Psoas muscle (tissue), 8 donors: Measurements from ENCODE around the gene ITGB8. TPM values are rescaled to one million over a fixed set of nuclear protein-coding genes. Genes with fewer than 3 reads are reported as not detected.

Source experiments
- ATAC-seq, 4 donors: fragments of 200-7000 bp; cut with Tn5 transposase; one replicate each; pipeline ENCODE4 v1.9.1; 2020; ENCODE audit warnings: moderate library complexity in 3 of 4, mild to moderate bottlenecking in 2 of 4
- DNase-seq, 2 donors: peaks; one replicate each; pipeline ENCODE4 v3.0.0-alpha.2; 2020
- H3K27ac ChIP-seq: fragments of 200-600 bp; one replicate; pipeline ENCODE4 v1.8.0; 2022
- H3K27me3 ChIP-seq, 3 donors: fragments of 200-600 bp in 1 of 3; one replicate each; pipeline versions ENCODE4 v1.6.1 to v1.8.0; 2013 to 2022; ENCODE audit warnings: low read length in 2 of 3, mild to moderate bottlenecking in 2 of 3, moderate library complexity in 1 of 3; ENCODE audit not compliant: insufficient read depth in 3 of 3
- H3K36me3 ChIP-seq, 2 donors: fragments of 200-600 bp in 1 of 2; one replicate each; pipeline versions ENCODE4 v1.6.1 to v1.8.0; 2013 to 2022; ENCODE audit warnings: low read depth in 1 of 2, mild to moderate bottlenecking in 1 of 2, moderate library complexity in 1 of 2; ENCODE audit not compliant: insufficient read depth in 1 of 2
- H3K4me1 ChIP-seq: fragments of 200-600 bp; one replicate; pipeline ENCODE4 v1.8.0; 2022
- H3K4me3 ChIP-seq: fragments of 200-600 bp; one replicate; pipeline ENCODE4 v1.8.0; 2022; ENCODE audit warnings: mild to moderate bottlenecking
- H3K9me3 ChIP-seq: fragments of 200-600 bp; one replicate; pipeline ENCODE4 v1.8.0; 2022
- CTCF ChIP-seq: fragments of 200-600 bp; IDR thresholded peaks from one replicate; pipeline ENCODE4 v1.8.0; 2022; ENCODE audit warnings: antibody characterized with exemption
- WGBS, 3 donors: extraction: QIAGEN DNeasy Blood & Tissue Kit; methylation state at CpG; one replicate each; pipeline versions ENCODE4 v1.1.6 to v1.1.7; 2013; 5-methylcytosine and 5-hydroxymethylcytosine counted together
- intact Hi-C, 2 donors: fragments of 100-400 bp; cut with DNase I; formaldehyde crosslinking; loops; one replicate each; pipeline versions ENCODE4 v1.11.0 to v1.14.2; 2022
- polyA plus RNA-seq, 3 donors: library from polyadenylated mRNA; stranded (reverse); fragments of 200-250 nt; gene quantifications; one replicate each; pipeline ENCODE4 v1.2.3, GENCODE V29; 2013
- total RNA-seq, 4 donors: library from RNA; stranded (reverse); fragmentation: NEBNext Ultra II Directional in 2 of 4; extraction: Animal tissue kit (Norgen Biotek cat#: 25700) in 2 of 4; gene quantifications; one replicate each; pipeline versions ENCODE4 v1.2.1 to v1.2.4, GENCODE V29; 2021 to 2023
- donor health status: healthy with polysubstance abuse.
- donor health status: DM: no; HTN: no; CAD: no; lungs with moderate emphysema.
- donor health status: Bipolar disorder and iron deficiency.
- donor health status: healthy.
- donor health status: DM: yes; HTN: yes; CAD: no.
- donor health status: DM: no; HTN: no; CAD: no.
- donor health status: DM: no; HTN: no; CAD: no.
- donor health status: DM: yes; HTN: yes; CAD: no.

The ITGB8 gene
- total and polyA plus RNA-seq, 7 donors: 0.04 to 0.60 (median 0.12) TPM

DNA sequence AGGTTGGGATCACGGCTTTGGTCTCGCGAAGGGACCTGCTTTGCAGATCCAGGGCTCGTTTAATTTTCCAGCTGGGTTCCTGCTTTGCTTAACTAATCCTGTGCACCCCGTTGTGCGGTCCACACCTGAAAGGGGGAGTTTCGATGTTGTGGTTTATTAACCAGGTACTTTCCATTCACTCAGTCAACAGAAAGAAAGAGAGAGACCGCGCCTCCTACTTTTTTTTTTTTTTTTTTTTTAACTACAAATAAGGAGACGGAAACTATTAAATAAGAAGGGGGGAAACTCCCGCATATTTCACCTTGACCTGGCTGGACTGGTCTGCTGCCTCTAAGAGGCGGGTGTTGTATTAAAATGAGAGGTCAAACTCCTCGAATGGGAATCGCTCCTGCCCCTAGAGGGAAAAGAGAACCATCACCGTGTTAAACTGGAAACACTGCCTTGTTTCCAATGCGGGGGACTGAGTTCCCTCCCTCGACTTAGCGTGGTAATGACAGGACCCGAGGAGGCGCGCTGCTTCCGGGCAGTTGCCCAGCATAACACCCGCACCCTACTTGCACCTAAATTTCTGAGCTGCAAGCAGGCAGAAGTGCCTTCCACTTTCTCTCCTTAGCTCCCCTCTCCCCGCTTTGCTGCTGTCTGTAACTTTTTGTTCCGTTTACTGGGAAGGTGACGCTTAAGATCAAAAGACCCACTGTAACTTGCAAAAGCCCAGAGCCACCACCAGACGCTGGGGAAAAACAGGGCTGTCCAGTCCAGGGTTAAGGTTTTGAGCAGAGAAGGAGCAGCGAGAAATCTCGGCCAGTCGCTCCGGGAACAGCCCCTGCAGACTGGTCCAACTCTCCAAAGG is 1.1 kb upstream of the ITGB8 start:
- DNase-seq (peak; percentile 21 to 46), ATAC-seq (peak in 3 of 4 donors; percentile 54 to 73 (median 57))
- H3K27ac ChIP-seq: no peak overlapping the region
- no peaks in the 10 kb centered on the region for H3K36me3 ChIP-seq
- peaks cover 7% of the 10 kb centered on the region for H3K4me1 ChIP-seq
- intact Hi-C loops: no loop called here
- H3K4me3 ChIP-seq: peak overlapping the region; percentile 70
- peak; percentile 10 for TF ChIP-seq CTCF
- H3K9me3 ChIP-seq: no peaks in the 10 kb centered on the region
- peaks cover 0 to 33% (median 0%) of the 10 kb centered on the region in 3 donors for H3K27me3 ChIP-seq
- WGBS, 3 donors: 6 to 9% (median 7%) methylated on average over 31 of the region's 31 CpGs

DNA sequence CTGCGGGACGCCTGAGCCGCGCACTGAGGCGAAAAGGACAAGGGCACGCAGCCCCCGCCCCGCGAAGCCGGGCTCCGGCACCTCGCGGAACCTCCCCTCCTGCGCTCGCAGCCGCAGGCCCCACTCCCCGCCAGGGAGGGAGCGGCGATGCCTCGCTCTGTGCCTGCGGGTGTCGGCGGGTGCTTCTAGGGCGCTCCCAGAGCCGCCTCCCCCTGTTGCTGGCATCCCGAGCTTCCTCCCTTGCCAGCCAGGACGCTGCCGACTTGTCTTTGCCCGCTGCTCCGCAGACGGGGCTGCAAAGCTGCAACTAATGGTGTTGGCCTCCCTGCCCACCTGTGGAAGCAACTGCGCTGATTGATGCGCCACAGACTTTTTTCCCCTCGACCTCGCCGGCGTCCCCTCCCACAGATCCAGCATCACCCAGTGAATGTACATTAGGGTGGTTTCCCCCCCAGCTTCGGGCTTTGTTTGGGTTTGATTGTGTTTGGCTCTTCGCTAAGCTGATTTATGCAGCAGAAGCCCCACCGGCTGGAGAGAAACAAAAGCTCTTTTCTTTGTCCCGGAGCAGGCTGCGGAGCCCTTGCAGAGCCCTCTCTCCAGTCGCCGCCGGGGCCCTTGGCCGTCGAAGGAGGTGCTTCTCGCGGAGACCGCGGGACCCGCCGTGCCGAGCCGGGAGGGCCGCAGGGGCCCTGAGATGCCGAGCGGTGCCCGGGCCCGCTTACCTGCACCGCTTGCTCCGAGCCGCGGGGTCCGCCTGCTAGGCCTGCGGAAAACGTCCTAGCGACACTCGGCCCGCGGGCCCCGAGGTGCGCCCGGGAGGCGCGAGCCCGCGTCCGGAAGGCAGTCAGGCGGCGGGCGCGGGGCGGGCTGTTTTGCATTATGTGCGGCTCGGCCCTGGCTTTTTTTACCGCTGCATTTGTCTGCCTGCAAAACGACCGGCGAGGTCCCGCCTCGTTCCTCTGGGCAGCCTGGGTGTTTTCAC is 519 bp downstream of the ITGB8 start:
- Histone ChIP-seq H3K4me3 (peak overlapping the region; percentile 70), H3K4me1 (peaks cover 7% of the 10 kb centered on the region), H3K36me3 (no peaks in the 10 kb centered on the region), H3K27me3 (peaks cover 0 to 35% (median 0%) of the 10 kb centered on the region in 3 donors), H3K27ac (peak overlapping the region; percentile 18), H3K9me3 (no peaks in the 10 kb centered on the region)
- ATAC-seq (peak in 3 of 4 donors; percentile 28 to 54 (median 43)), DNase-seq (peak; percentile 40 to 57)
- TF ChIP-seq CTCF: no peak
- intact Hi-C loops: no loop called here
- WGBS, 3 donors: 1% methylated on average over 60 to 92 of the region's 92 CpGs

DNA sequence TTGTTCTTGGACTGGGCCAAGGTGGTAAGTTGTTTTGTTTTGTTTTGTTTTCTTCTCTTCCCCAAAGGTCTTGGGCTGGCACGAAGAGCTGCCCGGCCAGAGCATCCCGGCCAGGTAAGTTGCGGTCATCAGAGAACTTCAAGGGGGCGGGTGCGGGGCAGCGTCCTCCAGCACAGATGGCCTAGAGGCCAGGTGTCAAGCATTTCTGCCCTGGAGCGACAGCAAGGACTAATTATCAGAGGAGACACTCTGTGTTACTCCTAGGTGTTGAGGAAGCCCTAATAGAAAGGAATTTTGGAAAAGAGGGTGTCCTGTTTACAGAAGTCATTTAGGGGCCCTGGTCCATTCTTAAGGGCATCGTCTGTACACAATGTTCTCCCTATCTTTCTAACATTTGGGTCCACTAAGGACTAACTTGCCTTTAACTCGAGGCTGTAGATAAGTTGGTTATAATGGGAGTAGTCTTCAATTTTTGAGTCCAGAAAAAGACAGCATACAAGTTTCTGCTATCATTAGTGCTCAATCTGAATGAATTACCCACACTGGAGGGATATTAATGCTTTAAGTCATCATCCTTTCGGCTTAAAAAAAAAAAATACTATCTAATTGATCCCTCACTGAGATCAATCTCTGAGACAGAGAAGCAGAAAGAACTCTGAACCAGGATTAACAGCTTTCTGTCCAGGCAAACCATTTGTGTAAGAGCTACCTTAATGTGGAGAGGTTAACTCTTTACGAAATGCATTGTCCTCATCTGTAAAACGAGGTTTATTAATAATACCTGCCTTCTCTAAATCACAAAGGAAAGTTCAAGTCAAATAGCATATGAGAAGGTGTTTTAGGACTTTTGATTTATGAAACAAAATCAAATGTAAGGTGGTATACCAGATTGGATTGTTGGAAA is 1.5 kb downstream of the ITGB8 start:
- H3K9me3 ChIP-seq: no peaks in the 10 kb centered on the region
- ATAC-seq: no peak
- DNase-seq: no peak
- H3K4me3 ChIP-seq: peak overlapping the region; percentile 70
- peaks cover 7% of the 10 kb centered on the region for H3K4me1 ChIP-seq
- no peak overlapping the region for H3K27ac ChIP-seq
- no peaks in the 10 kb centered on the region for H3K36me3 ChIP-seq
- peaks cover 0 to 35% (median 0%) of the 10 kb centered on the region in 3 donors for H3K27me3 ChIP-seq
- no peak for TF ChIP-seq CTCF
- intact Hi-C loops: no loop called here
- 49 to 58% (median 56%) methylated on average over 13 of the region's 13 CpGs for WGBS, 3 donors

DNA sequence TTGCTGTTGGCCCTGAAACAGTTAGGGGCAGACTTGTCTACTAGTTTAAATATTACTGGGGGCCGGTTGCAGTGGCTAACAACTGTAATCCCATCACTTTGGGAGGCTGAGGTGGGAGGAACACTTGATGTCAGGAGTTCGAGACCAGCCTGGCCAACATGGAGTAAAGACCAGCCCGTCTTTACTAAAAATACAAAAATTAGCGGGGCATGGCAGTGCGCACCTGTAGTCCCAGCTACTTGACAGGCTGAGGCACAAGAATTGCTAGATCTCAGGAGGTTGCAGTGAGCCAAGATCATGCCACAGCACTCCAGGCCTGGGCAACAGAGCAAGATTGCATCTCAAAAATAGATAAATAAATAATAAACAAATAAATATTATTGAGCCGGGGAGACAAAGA is 7.6 kb downstream of the ITGB8 start:
- intact Hi-C loops: no loop called here
- WGBS, 3 donors: 87 to 95% (median 94%) methylated on average over 6 of the region's 6 CpGs
- ATAC-seq (no peak), DNase-seq (no peak)
- no peaks in the 10 kb centered on the region for H3K9me3 ChIP-seq
- no peaks in the 10 kb centered on the region for H3K4me1 ChIP-seq
- H3K27ac ChIP-seq: no peak overlapping the region
- H3K36me3 ChIP-seq: no peaks in the 10 kb centered on the region
- no peak overlapping the region for H3K4me3 ChIP-seq
- peaks cover 0 to 5% (median 1%) of the 10 kb centered on the region in 3 donors for H3K27me3 ChIP-seq
- no peak for TF ChIP-seq CTCF
